Islet of Langerhans (tissue), 1 donor: ENCODE data around the gene AMER3.

Source experiments
- FAIRE-seq: peaks from one replicate; lab custom pipeline; 2011; peaks lifted over from hg19 to GRCh38; lab: Jason Lieb, UNC

The AMER3 gene

DNA sequence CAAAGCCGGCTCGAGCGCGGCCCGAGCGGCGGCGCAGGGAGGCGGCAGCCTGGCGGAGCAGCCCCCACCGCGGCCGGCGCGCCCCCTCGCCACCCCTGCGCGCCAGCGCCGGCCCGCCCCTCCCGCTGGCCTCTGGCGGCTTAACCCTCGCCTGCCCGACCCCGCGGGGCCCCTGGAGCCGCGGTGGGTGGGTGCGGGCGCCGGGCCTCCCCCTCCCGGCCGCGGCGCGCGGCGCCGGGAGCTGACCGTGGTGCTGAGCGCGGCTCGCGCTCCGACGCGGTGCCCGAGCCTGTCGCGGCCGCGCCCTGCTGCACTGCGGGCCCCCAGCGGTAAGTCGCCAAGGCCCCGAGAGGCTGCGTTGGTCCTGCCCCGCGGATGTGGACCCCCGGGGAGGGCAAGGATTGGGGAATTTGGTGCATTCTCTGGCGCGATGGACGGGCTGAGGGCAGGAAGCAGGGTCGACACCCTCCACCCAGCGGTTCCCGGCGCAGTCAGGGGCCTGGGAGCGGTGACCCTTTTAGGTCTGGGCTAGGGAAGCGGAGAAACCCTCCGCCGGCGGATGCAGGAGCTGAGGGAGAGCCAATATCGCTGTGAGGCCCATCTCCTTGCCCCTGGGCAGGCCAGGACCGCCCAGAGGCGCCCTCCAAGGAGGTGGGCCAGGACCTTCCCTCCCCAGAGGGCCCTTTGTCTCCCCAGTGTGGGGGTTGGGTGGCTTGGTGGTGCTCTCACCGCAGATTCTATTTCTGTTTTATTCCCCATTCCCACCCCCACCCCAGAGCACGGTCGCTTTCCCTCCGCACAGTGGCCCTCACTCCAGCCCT lies 923 bp downstream of the AMER3 start:
- no peak for FAIRE-seq

DNA sequence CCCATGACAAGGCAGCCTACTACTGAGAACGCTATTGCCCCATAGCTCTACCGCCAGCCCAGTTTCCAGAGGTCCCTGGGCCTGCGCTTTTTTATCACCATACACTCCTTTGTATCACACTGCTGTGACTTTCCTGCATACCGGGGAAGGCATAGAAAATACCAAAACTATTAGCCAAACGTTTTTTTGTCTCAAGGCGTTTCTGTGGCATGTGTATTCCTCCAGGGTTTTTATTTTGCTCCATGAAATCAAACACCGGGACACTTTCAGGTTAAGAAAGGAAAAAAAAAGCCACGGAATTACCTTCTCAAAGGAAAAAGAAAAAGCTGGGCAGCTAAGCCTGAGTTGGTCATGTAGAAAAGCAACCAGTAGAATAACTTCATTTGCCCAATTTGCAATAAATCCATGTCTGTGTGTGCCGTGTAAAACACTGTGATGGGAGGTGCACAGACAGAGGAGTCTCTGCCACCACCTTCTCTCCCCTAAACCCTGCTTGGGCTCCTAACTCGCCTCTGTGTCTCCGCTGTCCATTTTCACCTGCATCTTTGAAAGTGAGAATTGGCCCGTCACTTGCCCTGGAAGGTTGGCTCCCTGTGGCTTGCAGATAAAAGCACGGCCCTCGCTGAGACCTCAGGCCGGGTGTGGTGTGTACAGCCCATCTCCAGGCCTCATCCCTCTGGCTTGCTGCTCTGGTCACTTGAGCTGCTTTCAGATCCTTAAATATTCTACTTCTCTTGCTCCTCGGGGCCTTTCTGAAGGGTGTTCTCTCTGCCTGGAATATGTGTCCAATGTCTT lies 1.7 kb downstream of the AMER3 start:
- FAIRE-seq, result no peak

DNA sequence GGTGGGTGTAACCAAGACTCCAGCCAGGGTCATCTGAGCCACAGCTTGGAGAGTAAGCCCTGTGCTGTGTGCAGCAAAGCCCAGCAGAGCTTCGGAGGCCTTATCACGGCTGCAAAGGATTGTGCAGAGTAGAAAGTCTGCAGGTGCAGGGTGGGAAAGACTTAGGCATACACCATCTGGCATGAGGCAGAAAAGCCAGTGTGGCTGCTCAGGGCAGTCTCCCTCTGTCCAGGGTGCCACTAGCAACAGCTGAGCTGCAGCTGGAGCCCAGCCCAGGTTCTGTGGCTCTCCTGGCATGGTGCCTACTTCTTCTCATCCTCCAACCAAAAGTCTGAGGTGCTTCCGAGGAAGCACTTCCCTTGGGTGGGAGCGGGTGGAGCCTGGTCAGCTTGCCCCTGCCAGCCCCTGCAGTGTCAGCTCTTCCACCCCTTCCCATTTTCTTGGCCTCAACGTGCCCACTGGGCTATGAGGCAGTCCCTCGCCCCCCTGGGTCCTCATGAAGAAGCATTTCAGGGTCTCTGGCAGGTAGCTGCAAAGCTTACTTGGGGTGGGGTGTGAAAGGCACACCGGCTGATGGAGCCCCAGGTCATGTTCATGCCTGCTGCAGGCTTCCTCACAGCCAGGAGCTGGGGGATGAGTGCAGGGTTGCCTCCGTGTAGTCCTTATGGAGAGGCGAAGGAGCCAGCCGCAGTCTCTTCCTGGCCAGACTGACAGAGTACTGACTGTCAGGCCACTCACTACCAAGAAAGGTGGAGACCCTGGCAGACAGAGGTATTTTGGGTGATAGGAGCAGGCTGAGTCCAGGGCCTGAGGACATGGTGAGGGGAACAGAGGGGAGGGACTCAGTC lies 4.8 kb downstream of the AMER3 start:
- FAIRE-seq, result peak; percentile 17

DNA sequence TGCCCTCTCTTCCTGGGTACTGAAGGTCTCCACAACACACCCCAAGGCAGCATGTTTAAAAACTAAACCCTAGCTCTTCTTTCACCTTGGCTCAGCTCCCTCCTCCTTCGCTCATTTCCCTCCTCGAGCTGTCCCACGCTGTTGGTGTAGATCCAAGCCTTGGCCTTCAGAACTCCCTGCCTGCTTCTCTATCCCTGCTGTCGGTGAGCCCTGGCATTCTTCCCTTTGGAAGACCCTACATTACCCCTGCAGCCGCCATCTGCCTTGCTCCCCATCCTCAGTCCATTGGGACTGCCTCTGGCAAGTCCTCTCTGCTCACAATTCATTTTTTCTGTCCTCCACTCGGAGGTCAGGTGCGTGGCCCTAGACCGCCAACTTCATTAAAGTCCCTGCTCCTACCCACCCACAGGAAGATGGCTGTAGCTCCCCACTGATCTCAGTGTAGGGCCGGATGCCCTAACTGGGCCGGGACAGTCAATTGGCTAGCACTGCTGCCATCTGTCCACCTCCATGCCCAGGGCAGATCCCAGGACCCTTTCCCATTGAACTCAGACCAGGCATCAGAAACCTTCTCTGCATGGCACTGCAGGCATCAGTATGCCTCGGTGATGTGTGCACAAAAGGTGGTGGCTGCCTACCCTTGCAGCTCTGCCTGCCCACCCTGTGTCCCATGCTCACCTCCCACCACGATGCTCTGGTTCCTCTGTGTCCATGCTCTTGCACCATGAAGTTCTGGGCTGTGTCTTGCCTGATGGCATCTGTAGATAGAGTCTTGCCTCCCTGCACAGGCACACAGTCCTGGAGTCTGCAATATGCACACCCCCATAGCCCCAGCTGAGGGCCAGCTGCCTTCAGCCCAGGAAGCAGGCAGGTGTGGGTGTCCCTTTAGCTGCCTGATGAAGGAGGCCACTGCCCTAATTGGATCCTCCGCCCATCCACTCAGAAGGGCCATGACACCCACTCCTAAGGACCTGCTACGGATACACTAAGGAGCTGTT lies 5.7 kb downstream of the AMER3 start:
- FAIRE-seq, result no peak

DNA sequence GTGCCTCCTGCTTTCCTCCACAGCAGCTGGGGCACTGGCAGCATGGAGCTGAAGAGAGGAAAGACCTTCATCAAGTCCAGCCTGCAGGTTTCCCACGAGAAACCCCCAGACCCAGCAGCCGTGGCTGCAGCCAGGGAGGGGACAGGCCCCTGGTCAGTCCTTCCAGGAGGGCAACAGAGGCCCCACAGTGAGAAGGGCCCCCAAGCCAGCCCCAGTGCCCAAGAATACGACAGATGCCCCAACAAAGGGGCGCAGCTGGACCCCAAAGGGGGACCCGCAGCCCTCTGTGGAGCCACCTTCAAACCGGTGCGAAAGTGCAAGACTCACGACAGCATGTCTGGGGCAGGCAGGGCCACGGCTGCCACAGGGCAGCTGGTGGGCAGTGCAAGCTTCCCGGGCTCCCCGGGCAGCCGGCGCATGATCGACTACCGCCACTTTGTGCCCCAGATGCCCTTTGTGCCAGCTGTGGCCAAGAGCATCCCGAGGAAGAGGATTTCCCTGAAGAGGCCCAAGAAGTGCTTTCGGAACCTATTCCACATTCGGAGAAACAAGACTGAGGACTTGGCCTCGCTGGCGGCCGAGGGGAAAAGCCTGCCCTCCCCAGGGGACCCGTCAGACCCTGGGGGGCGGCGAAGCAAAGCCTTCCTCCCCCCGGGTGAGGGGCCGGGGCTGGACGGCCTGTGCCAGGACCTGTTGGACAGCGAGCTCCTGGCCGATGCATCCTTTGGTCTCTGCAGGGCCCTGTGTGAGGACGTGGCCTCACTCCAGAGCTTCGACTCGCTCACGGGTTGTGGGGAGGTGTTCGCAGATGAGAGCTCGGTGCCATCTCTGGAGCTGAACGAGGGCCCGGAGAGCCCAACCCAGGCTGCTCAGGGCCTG lies 6.9 kb downstream of the AMER3 start:
- FAIRE-seq, result no peak

DNA sequence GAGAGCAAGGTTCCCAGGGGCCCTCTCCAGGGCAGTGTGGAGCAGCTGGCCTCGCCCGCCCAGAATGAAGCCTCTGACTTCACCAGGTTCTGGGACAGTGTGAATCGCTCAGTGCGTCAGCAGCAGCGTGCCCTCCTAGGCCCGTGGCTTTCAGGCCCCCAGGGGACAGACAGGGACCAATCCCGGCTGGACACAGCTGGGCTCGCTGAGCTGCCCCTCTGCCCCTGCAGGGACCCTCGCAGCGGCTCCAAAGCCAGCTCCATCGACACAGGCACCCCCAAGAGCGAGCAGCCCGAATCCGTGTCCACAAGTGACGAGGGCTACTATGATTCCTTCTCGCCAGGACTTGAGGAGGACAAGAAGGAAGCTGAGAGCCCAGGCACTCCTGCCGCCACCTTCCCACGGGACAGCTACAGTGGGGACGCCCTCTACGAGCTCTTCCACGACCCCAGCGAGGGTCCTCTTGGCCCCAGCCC lies 7.6 kb downstream of the AMER3 start:
- no peak for FAIRE-seq

DNA sequence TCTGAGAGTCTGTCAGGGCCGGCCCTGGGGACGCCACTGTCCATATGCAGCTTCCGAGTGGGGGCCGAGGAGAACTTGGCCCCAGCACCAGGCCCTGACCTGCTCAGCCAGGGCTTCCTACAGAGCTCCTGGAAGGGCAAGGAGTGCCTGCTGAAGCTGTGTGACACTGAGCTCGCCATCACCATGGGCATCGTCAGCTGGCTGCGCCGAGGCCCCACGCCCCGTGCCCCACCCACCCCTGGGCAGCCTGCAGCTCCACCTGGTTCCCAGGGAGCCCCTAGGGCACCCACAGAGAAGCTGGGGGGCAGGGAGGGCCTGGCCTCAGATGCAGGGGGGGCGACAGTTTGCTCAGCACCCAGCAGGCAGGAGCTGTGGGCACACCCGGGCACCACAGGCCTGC lies 8.1 kb downstream of the AMER3 start:
- no peak for FAIRE-seq

DNA sequence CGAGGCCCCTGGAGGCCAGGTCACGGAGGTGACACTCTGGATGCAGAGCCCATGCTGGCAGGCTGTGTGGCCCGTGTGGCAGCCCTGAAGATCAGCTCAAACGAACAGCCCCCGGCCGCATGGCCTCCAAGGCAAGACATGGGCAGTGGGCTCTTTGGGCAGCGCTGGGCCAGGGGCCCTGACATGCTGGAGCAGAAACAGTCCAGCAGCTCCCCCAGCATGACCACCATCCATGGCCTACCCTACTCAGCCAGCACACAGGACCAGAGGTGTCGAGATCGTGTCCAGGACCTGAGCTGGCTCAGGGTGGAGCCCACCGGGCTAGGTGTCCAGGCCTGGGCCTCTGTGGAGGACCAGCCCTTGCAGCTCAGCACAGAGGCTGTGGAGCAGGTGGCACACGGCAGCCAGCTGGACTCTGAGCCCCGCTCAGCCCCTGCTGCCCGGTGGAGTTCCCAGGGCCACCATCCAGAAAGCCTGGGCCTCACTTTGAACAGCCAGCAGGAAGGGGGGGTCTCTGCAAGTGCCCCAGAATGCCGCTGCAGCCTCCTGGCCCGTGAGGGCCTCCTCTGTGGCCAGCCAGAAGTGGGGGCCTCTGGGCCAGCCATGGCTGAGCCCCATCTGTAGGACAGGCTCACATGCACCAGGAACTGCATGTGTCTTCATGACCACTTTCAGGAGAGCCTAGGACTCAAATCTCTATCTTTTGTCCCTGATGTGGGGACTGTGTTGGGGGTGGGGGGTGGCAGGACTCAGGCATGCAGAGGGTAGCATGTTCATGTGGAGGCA lies 8.9 kb downstream of the AMER3 start:
- no peak for FAIRE-seq

DNA sequence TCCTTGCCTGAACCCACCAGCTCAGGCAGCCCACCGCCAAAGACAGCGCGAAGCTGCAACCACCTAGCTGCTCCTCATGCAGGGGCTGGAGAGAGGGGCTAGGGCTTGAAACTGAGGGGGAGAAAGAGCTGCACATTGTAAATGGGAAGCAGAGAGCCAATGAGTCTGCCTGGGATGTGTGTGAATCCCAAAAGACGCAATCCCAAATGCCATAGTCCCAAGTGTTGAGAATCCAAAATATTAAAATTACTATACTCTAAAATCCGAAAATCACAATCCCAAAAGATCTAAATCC lies 9.4 kb downstream of the AMER3 start:
- no peak for FAIRE-seq

DNA sequence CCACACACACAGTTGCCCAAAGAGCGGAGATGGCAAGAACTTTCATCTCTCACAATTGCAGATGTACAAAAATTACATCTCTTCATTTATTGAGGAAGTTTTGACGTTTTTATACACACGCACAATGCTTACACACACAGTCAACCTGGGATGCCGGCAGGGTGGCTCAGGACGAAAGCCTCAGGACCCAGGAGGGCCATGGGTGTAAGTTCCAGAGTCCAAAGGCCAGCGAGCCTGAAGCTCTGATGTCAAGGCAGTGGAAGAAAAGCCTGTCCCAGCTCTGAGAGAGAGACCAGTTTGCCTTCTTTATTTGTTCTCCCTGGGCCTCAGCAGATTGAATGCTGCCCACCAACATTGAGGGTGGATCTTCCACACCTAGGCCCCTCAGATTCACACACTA lies 10.1 kb downstream of the AMER3 start:
- FAIRE-seq, result no peak

DNA sequence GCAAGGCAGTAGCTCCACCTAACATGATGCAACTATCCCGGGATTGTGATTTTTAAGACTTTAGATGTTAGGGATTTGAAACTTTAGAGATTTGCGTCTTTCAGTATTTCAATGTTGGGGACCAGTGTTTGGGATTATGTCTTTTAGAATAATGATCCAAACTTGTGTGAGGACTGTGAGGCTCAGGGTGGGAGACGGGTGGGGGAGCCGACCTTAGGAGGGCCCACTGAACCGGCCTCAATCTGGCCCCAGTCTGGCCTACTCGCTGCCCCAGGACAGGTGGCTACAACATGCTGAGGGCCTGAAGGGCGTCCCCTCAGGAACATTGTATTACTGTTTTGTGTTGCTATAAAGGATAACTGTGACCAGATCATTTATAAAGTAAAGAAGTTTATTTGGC lies 10.7 kb downstream of the AMER3 start:
- FAIRE-seq, result no peak

DNA sequence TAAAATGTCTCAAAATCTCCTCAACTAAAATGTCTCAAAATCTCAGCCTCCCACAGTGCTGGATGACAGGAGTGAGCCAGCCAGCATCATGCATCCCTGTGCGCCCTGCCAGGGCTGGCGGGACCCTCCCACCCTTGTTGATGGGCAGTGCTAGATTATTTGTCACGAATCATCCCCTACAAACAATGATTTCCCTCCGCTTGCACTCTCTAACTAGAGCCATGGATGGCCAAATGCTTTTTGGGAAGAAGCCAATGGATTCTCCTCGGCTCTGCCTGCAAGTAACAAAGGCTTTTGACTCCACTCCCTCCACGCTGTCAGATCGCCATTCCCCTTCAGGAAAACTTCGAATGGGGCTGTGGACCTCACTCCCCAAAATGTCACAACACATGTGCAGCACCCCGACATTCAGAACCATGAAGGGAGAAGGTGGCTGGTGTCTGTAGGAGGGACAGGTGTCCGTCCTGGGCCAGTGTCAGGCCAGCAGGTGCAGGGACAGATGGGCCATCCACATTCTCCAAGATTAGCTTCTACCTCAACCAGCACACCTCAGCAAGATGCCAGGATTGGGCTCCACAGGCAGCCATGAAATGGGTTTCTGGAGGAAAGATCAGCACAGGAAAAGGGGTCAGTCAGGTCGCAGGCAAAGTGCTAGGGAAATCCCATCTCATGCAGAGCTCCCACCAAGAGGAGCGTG lies 11.5 kb downstream of the AMER3 start:
- no peak for FAIRE-seq

DNA sequence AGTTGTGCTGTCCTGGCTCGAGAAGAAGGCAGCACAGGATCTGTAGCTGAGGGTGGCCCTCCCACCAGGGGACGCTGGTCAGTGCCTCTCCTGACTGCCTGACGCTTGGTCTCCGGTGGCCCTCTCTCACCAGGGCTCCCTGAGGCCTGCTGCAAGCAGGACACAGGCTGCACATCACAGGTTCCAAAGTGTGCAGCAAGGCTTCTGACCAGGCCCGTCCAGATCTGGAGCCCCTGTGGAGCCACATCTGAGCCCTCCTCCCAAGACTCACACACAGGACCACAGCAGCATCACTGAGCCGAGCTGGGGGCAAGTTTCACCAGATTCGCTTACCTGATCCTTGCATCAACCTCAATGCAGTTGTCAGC lies 12.1 kb downstream of the AMER3 start:
- no peak for FAIRE-seq

DNA sequence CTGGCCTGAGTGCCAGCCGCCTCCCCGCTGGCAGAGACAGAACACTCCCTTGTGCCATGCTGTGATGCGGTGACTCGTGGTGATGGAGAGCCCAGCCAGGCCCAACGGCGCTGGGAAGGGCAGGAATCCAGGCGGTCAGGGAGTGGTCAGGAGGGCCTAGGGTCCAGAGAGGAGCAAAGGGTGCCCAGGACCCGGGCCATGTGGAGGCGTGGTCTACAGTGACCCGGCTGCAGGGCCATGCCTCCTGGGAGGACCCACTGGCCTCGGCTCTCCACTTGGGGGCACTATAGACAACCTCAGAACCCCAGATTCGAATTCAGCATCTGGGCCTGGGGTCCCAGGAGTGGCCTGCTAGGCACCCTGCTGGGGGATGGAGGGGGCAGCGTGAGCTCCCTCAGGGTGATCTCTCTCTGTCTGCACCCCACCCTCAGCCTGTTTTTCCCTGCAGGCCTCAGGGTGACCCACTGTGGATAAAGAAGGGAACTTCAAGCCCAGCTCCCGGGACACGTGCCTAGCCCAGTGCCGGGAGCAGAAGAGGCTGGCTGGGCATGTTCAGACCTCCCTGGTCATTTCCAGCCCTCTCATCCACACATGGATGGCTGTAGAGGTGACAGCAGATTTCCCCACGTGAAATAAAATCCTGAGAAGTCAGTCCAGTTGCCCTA lies 13.0 kb downstream of the AMER3 start:
- FAIRE-seq, result no peak

DNA sequence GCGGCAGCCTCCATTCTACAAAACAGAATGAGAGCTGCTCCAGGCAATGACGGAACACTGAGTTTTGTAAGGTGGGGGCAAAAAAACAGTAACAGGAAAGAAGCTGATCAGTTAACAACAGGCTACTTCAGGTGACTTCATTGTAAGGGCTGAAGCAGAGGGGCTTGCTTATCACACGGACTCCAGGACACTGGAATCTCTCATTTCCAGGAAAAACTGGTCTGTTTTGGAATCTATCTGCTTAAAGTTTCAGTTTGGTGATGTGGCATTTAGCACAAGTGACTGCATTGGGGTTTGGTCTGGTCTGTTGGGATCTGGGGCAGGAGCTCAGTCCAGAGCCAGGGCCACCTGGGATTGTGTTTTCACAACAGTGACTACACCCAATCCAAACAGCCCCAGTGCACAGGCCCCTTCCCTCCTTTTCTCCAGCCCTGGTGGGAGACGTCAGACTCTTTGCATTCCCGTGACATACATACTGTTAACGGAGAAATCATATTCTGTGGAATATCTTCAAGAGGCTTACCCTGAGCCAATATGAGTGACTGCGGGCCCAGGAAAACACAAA lies 14.1 kb downstream of the AMER3 start:
- FAIRE-seq, result no peak

DNA sequence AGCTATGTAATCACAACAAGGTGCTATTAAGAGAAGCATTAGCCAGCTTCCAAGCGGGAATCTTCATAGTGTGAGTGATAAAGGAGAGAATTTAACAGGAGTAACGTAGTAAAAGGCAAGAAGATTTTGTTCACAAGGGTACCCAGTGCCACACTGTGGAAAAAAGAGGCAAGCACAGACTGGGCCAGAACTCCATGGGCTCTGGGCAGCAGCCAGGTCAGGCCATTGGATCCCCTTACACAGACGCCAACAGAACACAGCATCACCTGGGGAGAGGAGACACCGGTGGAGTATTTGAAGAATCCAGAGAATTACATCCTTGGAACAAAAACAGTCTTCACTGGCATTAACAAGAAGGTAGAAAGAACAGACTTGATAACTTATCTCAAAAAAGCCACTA lies 21.2 kb downstream of the AMER3 start:
- peak; percentile 93 for FAIRE-seq

DNA sequence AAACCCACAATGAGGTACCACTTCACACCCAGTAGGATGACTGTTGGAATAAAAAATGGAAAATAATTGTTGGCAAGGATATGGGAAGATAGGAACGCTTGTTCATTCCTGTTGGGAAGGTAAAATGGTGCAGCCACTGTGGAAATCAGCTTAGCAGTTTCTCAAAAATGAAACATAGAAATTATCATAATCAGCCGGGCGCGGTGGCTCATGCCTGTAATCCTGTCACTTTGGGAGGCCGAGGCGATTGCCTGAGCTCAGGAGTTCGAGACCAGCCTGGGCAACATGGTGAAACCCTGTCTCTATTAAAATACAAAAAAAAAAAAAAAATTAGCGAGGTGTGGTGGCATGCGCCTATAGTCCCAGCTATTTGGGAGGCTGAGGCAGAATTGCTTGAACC lies 23.4 kb downstream of the AMER3 start:
- no peak for FAIRE-seq

DNA sequence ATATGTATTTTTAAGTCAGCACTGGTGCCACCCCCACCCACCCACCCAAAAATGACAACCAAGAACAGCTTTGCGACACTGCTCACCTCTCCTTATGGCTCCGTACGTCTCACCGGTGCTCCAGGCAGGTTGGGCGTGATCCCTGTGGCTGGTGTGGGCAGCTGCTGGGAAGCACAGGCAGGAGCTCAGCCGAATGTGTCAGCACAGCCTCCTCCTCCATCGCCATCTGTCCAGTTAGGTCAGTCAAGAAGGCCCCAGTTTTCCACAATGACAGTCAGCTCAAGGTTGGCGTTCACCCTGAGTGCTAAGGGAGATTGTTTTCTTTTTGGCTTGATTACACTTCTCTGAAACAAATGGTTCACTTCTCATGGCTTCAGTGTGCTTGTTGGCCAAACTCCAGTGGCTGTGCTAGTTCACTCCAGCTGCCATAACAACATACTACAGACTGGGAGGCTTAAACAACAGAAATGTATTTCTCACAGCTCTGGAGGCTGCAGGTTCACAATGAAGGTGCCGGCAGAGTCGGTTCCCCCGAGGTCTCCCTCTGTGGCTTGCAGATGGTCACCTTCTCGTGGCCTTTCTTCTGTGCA lies 30.2 kb downstream of the AMER3 start:
- no peak for FAIRE-seq
